ENCODE measurements around the gene SLC12A1.

The SLC12A1 gene

DNA sequence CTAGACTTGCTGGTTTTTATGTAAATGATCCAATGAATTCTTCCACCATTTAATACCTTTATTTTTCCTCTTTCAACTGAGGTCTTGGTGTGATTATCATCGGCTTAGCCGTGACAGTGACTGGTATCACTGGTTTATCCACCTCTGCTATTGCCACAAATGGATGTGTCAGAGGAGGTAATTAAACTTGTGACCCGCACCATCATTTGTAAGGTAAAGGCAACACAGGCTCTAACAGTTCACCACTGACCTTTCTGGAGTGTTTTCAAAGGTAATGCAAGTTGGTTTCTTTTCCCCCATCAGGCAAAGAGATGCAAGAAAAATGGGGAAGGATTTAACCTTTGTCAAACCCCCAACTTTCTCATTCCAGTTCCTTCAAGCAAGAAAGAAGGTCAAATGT, 19.7 kb downstream of the SLC12A1 start:
- H3K9me3 ChIP-seq (ENCODE audit: low read length) = no peaks in the 10 kb centered on the region
- no peaks in the 10 kb centered on the region for H3K79me2 ChIP-seq (ENCODE audit: insufficient read depth, low read length)
- no peak overlapping the region for H3K4me3 ChIP-seq (ENCODE audit: low read depth, low read length, poor library complexity, severe bottlenecking)
- H3K9ac ChIP-seq (ENCODE audit: low read length) = no peak overlapping the region
- H3K27me3 ChIP-seq (ENCODE audit: insufficient read depth, low read length) = no peaks in the 10 kb centered on the region
- no peaks in the 10 kb centered on the region for H3F3A ChIP-seq (ENCODE audit: insufficient read depth, low read length)
- no peaks in the 10 kb centered on the region for H4K20me1 ChIP-seq (ENCODE audit: insufficient read depth, low read length)
- no peak overlapping the region for H3K27ac ChIP-seq (ENCODE audit: low read depth, low read length, poor library complexity, severe bottlenecking)
- no peak overlapping the region for H3K4me2 ChIP-seq (ENCODE audit: low read length)
- H2AFZ ChIP-seq (ENCODE audit: low read length) = no peak overlapping the region
- H3K4me1 ChIP-seq (ENCODE audit: insufficient read depth, low read length, severe bottlenecking) = no peaks in the 10 kb centered on the region
- no peaks in the 10 kb centered on the region for H3K36me3 ChIP-seq (ENCODE audit: insufficient read depth, low read length)
- H3K9me2 ChIP-seq (ENCODE audit: low read depth, low read length) = no peaks in the 10 kb centered on the region
- TF ChIP-seq EZH2 (IDR thresholded peaks at IDR 0.05; ENCODE audit: borderline replicate concordance, low read length) = no peak
- TF ChIP-seq, protein P1, sequence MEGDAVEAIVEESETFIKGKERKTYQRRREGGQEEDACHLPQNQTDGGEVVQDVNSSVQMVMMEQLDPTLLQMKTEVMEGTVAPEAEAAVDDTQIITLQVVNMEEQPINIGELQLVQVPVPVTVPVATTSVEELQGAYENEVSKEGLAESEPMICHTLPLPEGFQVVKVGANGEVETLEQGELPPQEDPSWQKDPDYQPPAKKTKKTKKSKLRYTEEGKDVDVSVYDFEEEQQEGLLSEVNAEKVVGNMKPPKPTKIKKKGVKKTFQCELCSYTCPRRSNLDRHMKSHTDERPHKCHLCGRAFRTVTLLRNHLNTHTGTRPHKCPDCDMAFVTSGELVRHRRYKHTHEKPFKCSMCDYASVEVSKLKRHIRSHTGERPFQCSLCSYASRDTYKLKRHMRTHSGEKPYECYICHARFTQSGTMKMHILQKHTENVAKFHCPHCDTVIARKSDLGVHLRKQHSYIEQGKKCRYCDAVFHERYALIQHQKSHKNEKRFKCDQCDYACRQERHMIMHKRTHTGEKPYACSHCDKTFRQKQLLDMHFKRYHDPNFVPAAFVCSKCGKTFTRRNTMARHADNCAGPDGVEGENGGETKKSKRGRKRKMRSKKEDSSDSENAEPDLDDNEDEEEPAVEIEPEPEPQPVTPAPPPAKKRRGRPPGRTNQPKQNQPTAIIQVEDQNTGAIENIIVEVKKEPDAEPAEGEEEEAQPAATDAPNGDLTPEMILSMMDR (IDR thresholded peaks at IDR 0.05; ENCODE audit: low read length) = no peak

DNA sequence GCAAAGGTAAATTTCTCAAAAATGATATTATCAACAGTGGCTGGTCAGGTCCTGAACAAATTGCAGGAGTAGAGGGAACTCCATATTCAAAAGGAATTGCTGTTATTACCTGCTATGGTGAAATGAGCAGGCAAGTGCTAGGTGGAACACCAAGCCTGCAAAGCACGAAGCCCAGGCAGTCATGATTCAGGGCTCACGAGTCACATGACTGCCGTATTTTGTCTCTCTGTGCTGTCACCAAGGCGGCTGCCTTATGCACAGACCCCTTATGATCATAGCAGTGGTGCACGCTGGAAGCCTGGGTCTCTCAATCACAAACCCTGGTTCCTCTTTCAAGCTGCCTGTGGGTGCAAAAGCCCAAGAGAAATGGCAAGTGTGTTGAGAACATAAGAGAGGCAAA, 24.4 kb downstream of the SLC12A1 start:
- H3K9me3 ChIP-seq (ENCODE audit: low read length) = no peaks in the 10 kb centered on the region
- no peak overlapping the region for H3K27ac ChIP-seq (ENCODE audit: low read depth, low read length, poor library complexity, severe bottlenecking)
- H4K20me1 ChIP-seq (ENCODE audit: insufficient read depth, low read length) = no peaks in the 10 kb centered on the region
- H3K9ac ChIP-seq (ENCODE audit: low read length) = no peak overlapping the region
- no peak overlapping the region for H2AFZ ChIP-seq (ENCODE audit: low read length)
- no peaks in the 10 kb centered on the region for H3K79me2 ChIP-seq (ENCODE audit: insufficient read depth, low read length)
- no peak overlapping the region for H3K4me3 ChIP-seq (ENCODE audit: low read depth, low read length, poor library complexity, severe bottlenecking)
- no peaks in the 10 kb centered on the region for H3F3A ChIP-seq (ENCODE audit: insufficient read depth, low read length)
- no peaks in the 10 kb centered on the region for H3K27me3 ChIP-seq (ENCODE audit: insufficient read depth, low read length)
- no peak for TF ChIP-seq EZH2 (IDR thresholded peaks at IDR 0.05; ENCODE audit: borderline replicate concordance, low read length)
- TF ChIP-seq, protein P1 (IDR thresholded peaks at IDR 0.05; ENCODE audit: low read length) = no peak
- H3K4me2 ChIP-seq (ENCODE audit: low read length) = no peak overlapping the region
- no peaks in the 10 kb centered on the region for H3K9me2 ChIP-seq (ENCODE audit: low read depth, low read length)
- H3K4me1 ChIP-seq (ENCODE audit: insufficient read depth, low read length, severe bottlenecking) = no peaks in the 10 kb centered on the region
- no peaks in the 10 kb centered on the region for H3K36me3 ChIP-seq (ENCODE audit: insufficient read depth, low read length)

DNA sequence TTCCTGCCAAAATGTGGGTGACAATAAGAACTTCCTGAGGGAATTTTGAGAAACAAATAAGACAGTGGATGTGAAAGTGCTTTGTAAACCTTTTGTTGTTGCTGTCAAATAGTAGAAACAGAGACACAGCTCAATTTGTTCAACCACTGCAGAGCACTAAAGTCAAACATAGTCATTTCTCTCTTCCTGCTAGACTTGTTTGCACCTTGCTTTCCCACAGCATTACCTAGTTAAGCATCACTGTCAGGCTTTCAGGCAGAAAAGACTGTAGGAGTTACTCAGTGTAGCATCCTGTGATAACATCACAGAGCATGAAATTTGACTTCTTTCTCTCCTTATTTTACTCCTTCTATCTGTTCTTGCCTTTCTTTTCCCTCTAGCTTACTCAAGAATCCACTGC, 27.1 kb downstream of the SLC12A1 start:
- H3K4me1 ChIP-seq (ENCODE audit: insufficient read depth, low read length, severe bottlenecking) = no peaks in the 10 kb centered on the region
- H3K4me3 ChIP-seq (ENCODE audit: low read depth, low read length, poor library complexity, severe bottlenecking) = no peak overlapping the region
- no peaks in the 10 kb centered on the region for H3K9me2 ChIP-seq (ENCODE audit: low read depth, low read length)
- H2AFZ ChIP-seq (ENCODE audit: low read length) = no peak overlapping the region
- H3K9me3 ChIP-seq (ENCODE audit: low read length) = no peaks in the 10 kb centered on the region
- no peaks in the 10 kb centered on the region for H3F3A ChIP-seq (ENCODE audit: insufficient read depth, low read length)
- H3K27me3 ChIP-seq (ENCODE audit: insufficient read depth, low read length) = no peaks in the 10 kb centered on the region
- TF ChIP-seq, protein P1 (IDR thresholded peaks at IDR 0.05; ENCODE audit: low read length) = no peak
- TF ChIP-seq EZH2 (IDR thresholded peaks at IDR 0.05; ENCODE audit: borderline replicate concordance, low read length) = no peak
- no peaks in the 10 kb centered on the region for H3K79me2 ChIP-seq (ENCODE audit: insufficient read depth, low read length)
- H3K9ac ChIP-seq (ENCODE audit: low read length) = no peak overlapping the region
- no peaks in the 10 kb centered on the region for H3K36me3 ChIP-seq (ENCODE audit: insufficient read depth, low read length)
- no peak overlapping the region for H3K4me2 ChIP-seq (ENCODE audit: low read length)
- no peak overlapping the region for H3K27ac ChIP-seq (ENCODE audit: low read depth, low read length, poor library complexity, severe bottlenecking)
- H4K20me1 ChIP-seq (ENCODE audit: insufficient read depth, low read length) = no peaks in the 10 kb centered on the region
